Measurements from ENCODE around the gene CSNK2B. TPM values are rescaled to one million over a fixed set of nuclear protein-coding genes. Genes with fewer than 3 reads are reported as not detected.
"Not testable (repeated sequence)": the region's sequence is repeated elsewhere in the genome, so short reads cannot be mapped to it uniquely, and the experiment has no call there.

Gene CSNK2B
- total and polyA plus RNA-seq, 10 of the 15 experiments (the other 5 are each of a cell fraction or from before 2014, with no cell fraction given) = 56.3 to 405 (median 286) TPM

GRCh38 chr6:31708224-31708623 is 42.3 kb downstream of the CSNK2B start (continued):
- TF ChIP-seq, protein P1, sequence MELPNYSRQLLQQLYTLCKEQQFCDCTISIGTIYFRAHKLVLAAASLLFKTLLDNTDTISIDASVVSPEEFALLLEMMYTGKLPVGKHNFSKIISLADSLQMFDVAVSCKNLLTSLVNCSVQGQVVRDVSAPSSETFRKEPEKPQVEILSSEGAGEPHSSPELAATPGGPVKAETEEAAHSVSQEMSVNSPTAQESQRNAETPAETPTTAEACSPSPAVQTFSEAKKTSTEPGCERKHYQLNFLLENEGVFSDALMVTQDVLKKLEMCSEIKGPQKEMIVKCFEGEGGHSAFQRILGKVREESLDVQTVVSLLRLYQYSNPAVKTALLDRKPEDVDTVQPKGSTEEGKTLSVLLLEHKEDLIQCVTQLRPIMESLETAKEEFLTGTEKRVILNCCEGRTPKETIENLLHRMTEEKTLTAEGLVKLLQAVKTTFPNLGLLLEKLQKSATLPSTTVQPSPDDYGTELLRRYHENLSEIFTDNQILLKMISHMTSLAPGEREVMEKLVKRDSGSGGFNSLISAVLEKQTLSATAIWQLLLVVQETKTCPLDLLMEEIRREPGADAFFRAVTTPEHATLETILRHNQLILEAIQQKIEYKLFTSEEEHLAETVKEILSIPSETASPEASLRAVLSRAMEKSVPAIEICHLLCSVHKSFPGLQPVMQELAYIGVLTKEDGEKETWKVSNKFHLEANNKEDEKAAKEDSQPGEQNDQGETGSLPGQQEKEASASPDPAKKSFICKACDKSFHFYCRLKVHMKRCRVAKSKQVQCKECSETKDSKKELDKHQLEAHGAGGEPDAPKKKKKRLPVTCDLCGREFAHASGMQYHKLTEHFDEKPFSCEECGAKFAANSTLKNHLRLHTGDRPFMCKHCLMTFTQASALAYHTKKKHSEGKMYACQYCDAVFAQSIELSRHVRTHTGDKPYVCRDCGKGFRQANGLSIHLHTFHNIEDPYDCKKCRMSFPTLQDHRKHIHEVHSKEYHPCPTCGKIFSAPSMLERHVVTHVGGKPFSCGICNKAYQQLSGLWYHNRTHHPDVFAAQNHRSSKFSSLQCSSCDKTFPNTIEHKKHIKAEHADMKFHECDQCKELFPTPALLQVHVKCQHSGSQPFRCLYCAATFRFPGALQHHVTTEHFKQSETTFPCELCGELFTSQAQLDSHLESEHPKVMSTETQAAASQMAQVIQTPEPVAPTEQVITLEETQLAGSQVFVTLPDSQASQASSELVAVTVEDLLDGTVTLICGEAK (IDR thresholded peaks at IDR 0.05; ENCODE audit: borderline replicate concordance) = no peak
- no peak for TF ChIP-seq SIN3A (IDR thresholded peaks at IDR 0.05; ENCODE audit: low read depth, low read length)
- TF ChIP-seq ZNF384 (IDR thresholded peaks at IDR 0.05; ENCODE audit: borderline replicate concordance, low read depth, low read length) = no peak

GRCh38 chr6:31709157-31709556 is 43.3 kb downstream of the CSNK2B start:
- intact Hi-C loops (cut with micrococcal nuclease; ENCODE audit: unreplicated experiment); H3K27ac ChIP-seq (ENCODE audit: control insufficient read depth, insufficient read depth); H3K27me3 ChIP-seq (replicated peaks in 1 of 2; ENCODE audit: control insufficient read depth in 2 of 2, insufficient read depth in 2 of 2, low read length in 1 of 2); H3K9ac ChIP-seq (ENCODE audit: control insufficient read depth, insufficient read depth, low read length); SMC1A ChIA-PET (ENCODE audit: uncharacterized antibody, unreplicated experiment); DNase-seq (ENCODE audit: low read depth, low spot score); ATAC-seq; H3K9me3 ChIP-seq (replicated peaks; ENCODE audit: control insufficient read depth, insufficient read depth, low read length); H4K20me1 ChIP-seq (ENCODE audit: control insufficient read depth, insufficient read depth); H3K36me3 ChIP-seq (ENCODE audit: control insufficient read depth in 2 of 2, insufficient read depth in 2 of 2, low read length in 1 of 2); H3K4me2 ChIP-seq (ENCODE audit: control insufficient read depth, insufficient read depth); FAIRE-seq; H2AFZ ChIP-seq (ENCODE audit: control insufficient read depth, low read depth, low read length); H3K4me1 ChIP-seq (ENCODE audit: control insufficient read depth, insufficient read depth, low read length); BruUV-seq (replicated peaks); in situ Hi-C loops (cut with MboI); RAD21 ChIA-PET (ENCODE audit: unreplicated experiment); H3K4me3 ChIP-seq; H3K79me2 ChIP-seq (ENCODE audit: control insufficient read depth, insufficient read depth, low read length): not testable (repeated sequence)
- ChIA-PET CTCF (interaction anchor here (1.1 kb wide), 1 partner anchor 98 kb away, joined by 3 read pairs; the partner anchor contains the start of gene LSM2), POLR2A (interaction anchor here (0.6 kb wide), 2 partner anchors 43 to 175 kb away, joined by 3 read pairs; no protein-coding TSS in a partner anchor)
- 43% methylated on average over 11 of the region's 11 CpGs for WGBS (ENCODE audit: insufficient coverage, insufficient replicate concordance, low lambda C conversion rate, missing lambda C conversion rate)
